K562 (cell line): ENCODE data around the gene NAA10. TPM values are rescaled to one million over a fixed set of nuclear protein-coding genes. Genes with fewer than 3 reads are reported as not detected.

Experiments used
- BCOR ChIP-seq: fragments of 450-650 bp; IDR thresholded peaks from 2 replicates; pipeline ENCODE4 v1.6.1; 2016
- FOXA1 ChIP-seq: fragments of 450-650 bp; IDR thresholded peaks from 2 replicates; pipeline ENCODE4 v1.6.1; 2016; ENCODE audit warnings: mild to moderate bottlenecking, borderline replicate concordance
- GABPA ChIP-seq: fragments of 200-800 bp; sonication (Bioruptor generic); conservative IDR thresholded peaks from 2 replicates; pipeline ENCODE4 v1.6.1; 2016; ENCODE audit warnings: low read depth, missing genetic modification characterization, missing compliant biosample characterization
- MAFK ChIP-seq: IDR thresholded peaks from 2 replicates; pipeline ENCODE4 v1.6.1; 2011; ENCODE audit warnings: low read length, improper control_type of control experiment
- MTA2 ChIP-seq: fragments of 450-650 bp; IDR thresholded peaks from 2 replicates; pipeline ENCODE4 v1.6.1; 2016; ENCODE audit warnings: low read depth
- NR2C1 ChIP-seq, 2 experiments: fragments of 450-650 bp; IDR thresholded peaks; 2 replicates each; pipeline ENCODE4 v1.6.1; 2017; ENCODE audit warnings: mild to moderate bottlenecking in 2 of 2, antibody characterized with exemption in 1 of 2, inconsistent platforms in 1 of 2, missing compliant biosample characterization in 1 of 2, missing genetic modification characterization in 1 of 2
- SIN3A ChIP-seq, 2 experiments: fragments of 150-350 bp in 1 of 2; IDR thresholded peaks; 2 replicates each; pipeline ENCODE4 v1.6.1; 2011 to 2016; ENCODE audit warnings: borderline replicate concordance in 2 of 2, low read depth in 2 of 2, low read length in 2 of 2, mild to moderate bottlenecking in 2 of 2, moderate library complexity in 2 of 2; ENCODE audit not compliant: control insufficient read depth in 1 of 2
- TBP ChIP-seq: optimal IDR thresholded peaks from 2 replicates; pipeline ENCODE3; 2011; ENCODE audit warnings: low read depth, low read length, improper control_type of control experiment
- ZBTB26 ChIP-seq: fragments of 450-650 bp; formaldehyde crosslinking; IDR thresholded peaks from 2 replicates; pipeline ENCODE4 v1.4.0; 2022; ENCODE audit warnings: missing genetic modification characterization
- ZBTB40 ChIP-seq, 2 experiments: fragments of 450-650 bp in 1 of 2; sonication (generic) in 1 of 2; formaldehyde crosslinking in 1 of 2; IDR thresholded peaks; 2 replicates each; pipeline versions ENCODE4 v1.7.1 to v1.9.0; 2016 to 2022; ENCODE audit warnings: inconsistent platforms in 1 of 2, mild to moderate bottlenecking in 1 of 2, missing genetic modification reagents in 1 of 2
- ZMIZ1 ChIP-seq, 2 experiments: fragments of 150-350 bp in 1 of 2; IDR thresholded peaks; 2 replicates each; pipeline ENCODE4 v1.6.1; 2012 to 2016; ENCODE audit warnings: low read depth in 2 of 2, low read length in 2 of 2, mild to moderate bottlenecking in 1 of 2, moderate library complexity in 1 of 2
- ZNF785 ChIP-seq: fragments of 250-450 bp; sonication (Bioruptor Pico); IDR thresholded peaks from 2 replicates; pipeline ENCODE4 v1.4.0; 2020; ENCODE audit warnings: mild to moderate bottlenecking
- polyA plus RNA-seq, 8 experiments: library from polyadenylated mRNA; depleted of rRNA in 4 of 8; stranded (reverse) in 5 of 8; unstranded in 3 of 8; fragments of >200 nt; fragmentation: Nextera tagmentation in 2 of 8; fragmentation: Illumina TruSeq in 1 of 8; extraction: Ambion mirVana in 2 of 8; extraction: Trizol in 1 of 8; gene quantifications; 2 replicates each; pipeline versions ENCODE4 v1.2.1 to v1.2.3, GENCODE V29; 2011 to 2014; ENCODE audit warnings: inconsistent platforms in 1 of 8, missing spikeins in 1 of 8
- total RNA-seq, 7 experiments: library from RNA; depleted of rRNA in 6 of 7; stranded (reverse); fragments of >200 nt in 6 of 7; fragmentation: Illumina TruSeq in 2 of 7; extraction: Trizol in 2 of 7; gene quantifications; 2 replicates each; pipeline versions ENCODE4 v1.2.1 to v1.2.3, GENCODE V29; 2011 to 2021; ENCODE audit warnings: low replicate concordance in 1 of 7

NAA10 gene
- total and polyA plus RNA-seq, 9 of the 15 experiments (the other 6 are each of a cell fraction or from before 2014, with no cell fraction given) = 11.1 to 250 (median 134) TPM

DNA sequence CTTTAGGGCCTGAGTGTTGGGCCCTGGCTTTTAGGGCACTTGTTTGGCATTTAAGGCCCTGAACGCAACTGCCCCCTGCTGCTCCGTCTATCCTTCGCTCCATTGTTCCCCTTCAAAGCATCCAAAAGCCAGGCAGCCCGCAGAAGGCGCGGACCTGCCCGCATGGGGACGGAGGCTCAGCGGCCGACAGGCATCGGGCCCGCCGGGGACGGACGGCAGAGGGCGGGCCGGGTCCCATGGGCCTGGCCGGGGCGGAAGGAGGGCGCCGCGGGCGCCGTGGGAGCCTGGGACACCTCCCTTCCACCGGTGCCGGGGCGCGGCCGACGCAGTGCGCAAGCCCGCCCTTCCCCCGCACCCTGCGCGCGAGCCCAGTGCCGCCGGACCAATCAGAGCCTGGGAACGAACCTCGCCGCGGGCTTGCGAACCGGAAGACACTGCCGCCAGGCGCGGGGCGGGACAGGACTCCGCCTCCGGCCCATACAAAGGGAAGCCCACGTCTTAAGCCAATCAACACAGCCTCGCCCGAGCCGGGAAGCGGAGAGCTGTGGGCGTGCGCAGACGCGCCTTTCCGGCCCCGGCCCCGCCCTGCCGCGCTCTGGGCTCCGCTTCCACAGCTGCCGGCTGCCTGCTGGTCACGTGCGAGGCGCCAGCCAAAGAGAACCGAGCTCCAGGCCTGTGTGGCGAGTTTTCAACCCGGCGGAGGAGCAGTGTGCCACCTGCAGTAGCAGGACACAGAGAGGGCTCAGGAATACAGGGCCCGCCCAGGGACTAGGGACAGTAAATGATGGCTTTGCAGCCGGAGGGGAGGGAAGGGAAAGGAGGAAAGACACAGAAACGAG lies 6.7 kb downstream of the NAA10 start (continued):
- TF ChIP-seq ZBTB40 (IDR thresholded peaks at IDR 0.05) (peak; percentile 78), ZBTB40 (CRISPR knock-in tag; IDR thresholded peaks at IDR 0.05) (no peak), FOXA1 (no peak), ZNF785 (CRISPR knock-in tag) (no peak), MAFK (no peak), NR2C1 (IDR thresholded peaks at IDR 0.05) (no peak), NR2C1 (tag; IDR thresholded peaks at IDR 0.05) (no peak), MTA2 (no peak), ZBTB26 (CRISPR knock-in tag) (no peak), ZMIZ1 (IDR thresholded peaks at IDR 0.05; ENCODE audit: low read depth in 2 of 2, low read length in 2 of 2) (no peak), BCOR (no peak), SIN3A (IDR thresholded peaks at IDR 0.05; ENCODE audit: borderline replicate concordance in 2 of 2, control insufficient read depth in 1 of 2, low read depth in 2 of 2, low read length in 2 of 2) (peak; percentile 17 to 28; a peak in 2 of 4 replicates), TBP (no peak), GABPA (tag) (peak; percentile 91)
